Stomach (tissue), 9 donors: ENCODE data around the gene RIMBP2. TPM values are rescaled to one million over a fixed set of nuclear protein-coding genes. Genes with fewer than 3 reads are reported as not detected.
A peak's percentile ranks its signal among the peaks of the same experiment; 100 is the strongest.

Experiments
- DNase-seq, 2 donors: peaks; one replicate each; pipeline versions ENCODE4 v3.0.0 to v3.0.0-alpha.2; 2013 to 2019
- H3K27ac ChIP-seq, 5 donors: fragments of 200-600 bp in 4 of 5; sonication (generic) in 4 of 5; one replicate each; pipeline ENCODE4 v1.5.1; 2013 to 2019; ENCODE audit warnings: mild to moderate bottlenecking in 1 of 5, moderate library complexity in 1 of 5
- H3K27me3 ChIP-seq, 3 donors: fragments of 200-600 bp; sonication (generic); one replicate each; pipeline ENCODE4 v1.5.1; 2017 to 2019; ENCODE audit warnings: mixed run types in 1 of 3
- H3K36me3 ChIP-seq, 4 donors: fragments of 200-600 bp; sonication (generic); 1 replicate in 3 of 4; 2 replicates in 1 of 4; pipeline ENCODE4 v1.5.1; 2016 to 2019
- H3K4me1 ChIP-seq, 4 donors: fragments of 200-600 bp; sonication (generic); one replicate each; pipeline ENCODE4 v1.5.1; 2016 to 2019
- H3K4me3 ChIP-seq, 4 donors: fragments of 200-600 bp; sonication (generic) in 3 of 4; one replicate each; pipeline ENCODE4 v1.5.1; 2016 to 2019; ENCODE audit warnings: mild to moderate bottlenecking in 1 of 4
- H3K9me3 ChIP-seq, 4 donors: fragments of 200-600 bp; sonication (generic); one replicate each; pipeline ENCODE4 v1.5.1; 2016 to 2019
- EP300 ChIP-seq: sonication (generic); formaldehyde crosslinking; IDR thresholded peaks from one replicate; pipeline ENCODE4 v1.6.1; 2017; ENCODE audit warnings: antibody characterized with exemption
- POLR2A ChIP-seq, 4 donors: fragments of 450-650 bp; IDR thresholded peaks; one replicate each; pipeline ENCODE4 v1.6.1; 2016; ENCODE audit warnings: antibody characterized with exemption in 4 of 4, control low read depth in 2 of 4, mild to moderate bottlenecking in 1 of 4, moderate library complexity in 1 of 4
- POLR2AphosphoS5 ChIP-seq, 3 donors: sonication (generic); formaldehyde crosslinking; IDR thresholded peaks; one replicate each; pipeline ENCODE4 v1.6.1; 2016; ENCODE audit warnings: antibody characterized with exemption in 3 of 3
- WGBS, 5 donors: extraction: QIAGEN DNeasy Blood & Tissue Kit in 3 of 5; methylation state at CpG; one replicate each; pipeline versions ENCODE4 v1.1.5 to v1.1.7; 2013 to 2018; 5-methylcytosine and 5-hydroxymethylcytosine counted together
- intact Hi-C: fragments of 100-400 bp; cut with DNase I; formaldehyde crosslinking; loops from one replicate; pipeline ENCODE4 v1.15.1; 2023; ENCODE audit warnings: low total_unique reads
- polyA plus RNA-seq, 3 donors: library from polyadenylated mRNA; stranded (reverse); fragments of 200-250 nt; gene quantifications; one replicate each; pipeline ENCODE4 v1.2.3, GENCODE V29; 2013
- total RNA-seq, 5 donors: library from RNA; depleted of rRNA; stranded (reverse); fragments of >200 nt; gene quantifications; one replicate each; pipeline versions ENCODE4 v1.1.0 to v1.2.3, GENCODE V29; 2014 to 2016
- TF ChIP-seq, protein P1 (sequence below), 7 experiments: fragments of 450-650 bp in 4 of 7; fragments of 200-600 bp in 3 of 7; sonication (generic) in 3 of 7; IDR thresholded peaks; one replicate each; pipeline ENCODE4 v1.5.1; 2016 to 2019; ENCODE audit warnings: antibody characterized with exemption in 7 of 7, control low read depth in 2 of 7, mild to moderate bottlenecking in 1 of 7
- donor health status: healthy with polysubstance abuse.
- donor health status: Bipolar disorder and iron deficiency.
- donor health status: healthy.

Gene RIMBP2
- total and polyA plus RNA-seq, 8 donors = 0.75 to 44.6 (median 5.6) TPM

DNA sequence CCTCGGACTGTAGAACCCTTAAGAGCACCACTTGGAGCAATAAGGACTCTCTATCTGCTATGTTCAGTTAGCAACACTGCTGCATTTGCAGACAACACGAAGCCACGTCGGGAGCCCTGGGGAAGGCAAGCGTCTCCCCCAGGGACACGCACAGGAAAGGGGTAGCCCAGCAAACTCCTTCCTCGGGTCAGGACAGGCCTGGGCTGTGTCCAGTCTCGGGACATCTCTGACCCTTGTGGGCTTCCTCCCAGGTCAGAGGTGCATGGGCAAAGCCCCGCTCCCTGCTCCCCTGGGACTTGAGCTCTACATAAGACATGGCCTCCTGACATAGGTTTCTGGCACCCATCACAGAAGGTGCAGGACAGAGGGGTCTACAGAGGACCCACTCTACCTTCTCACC lies 258.9 kb downstream of the RIMBP2 start:
- DNase-seq = no peak
- no peaks in the 10 kb centered on the region for H3K36me3 ChIP-seq
- peaks cover 0 to 13% (median 0%) of the 10 kb centered on the region in 4 donors for H3K4me1 ChIP-seq
- H3K27ac ChIP-seq = no peak overlapping the region
- no peaks in the 10 kb centered on the region for H3K9me3 ChIP-seq
- no peak overlapping the region for H3K4me3 ChIP-seq
- 76 to 83% (median 82%) methylated on average over 5 to 9 of the region's 9 CpGs for WGBS, 5 donors
- intact Hi-C loops = no loop called here
- H3K27me3 ChIP-seq = peaks cover 0 to 13% (median 0%) of the 10 kb centered on the region in 3 donors
- TF ChIP-seq, protein P1, sequence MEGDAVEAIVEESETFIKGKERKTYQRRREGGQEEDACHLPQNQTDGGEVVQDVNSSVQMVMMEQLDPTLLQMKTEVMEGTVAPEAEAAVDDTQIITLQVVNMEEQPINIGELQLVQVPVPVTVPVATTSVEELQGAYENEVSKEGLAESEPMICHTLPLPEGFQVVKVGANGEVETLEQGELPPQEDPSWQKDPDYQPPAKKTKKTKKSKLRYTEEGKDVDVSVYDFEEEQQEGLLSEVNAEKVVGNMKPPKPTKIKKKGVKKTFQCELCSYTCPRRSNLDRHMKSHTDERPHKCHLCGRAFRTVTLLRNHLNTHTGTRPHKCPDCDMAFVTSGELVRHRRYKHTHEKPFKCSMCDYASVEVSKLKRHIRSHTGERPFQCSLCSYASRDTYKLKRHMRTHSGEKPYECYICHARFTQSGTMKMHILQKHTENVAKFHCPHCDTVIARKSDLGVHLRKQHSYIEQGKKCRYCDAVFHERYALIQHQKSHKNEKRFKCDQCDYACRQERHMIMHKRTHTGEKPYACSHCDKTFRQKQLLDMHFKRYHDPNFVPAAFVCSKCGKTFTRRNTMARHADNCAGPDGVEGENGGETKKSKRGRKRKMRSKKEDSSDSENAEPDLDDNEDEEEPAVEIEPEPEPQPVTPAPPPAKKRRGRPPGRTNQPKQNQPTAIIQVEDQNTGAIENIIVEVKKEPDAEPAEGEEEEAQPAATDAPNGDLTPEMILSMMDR (IDR thresholded peaks at IDR 0.05) = no peak
- TF ChIP-seq EP300 (no peak), POLR2AphosphoS5 (IDR thresholded peaks at IDR 0.05) (no peak), POLR2A (IDR thresholded peaks at IDR 0.05) (no peak)

DNA sequence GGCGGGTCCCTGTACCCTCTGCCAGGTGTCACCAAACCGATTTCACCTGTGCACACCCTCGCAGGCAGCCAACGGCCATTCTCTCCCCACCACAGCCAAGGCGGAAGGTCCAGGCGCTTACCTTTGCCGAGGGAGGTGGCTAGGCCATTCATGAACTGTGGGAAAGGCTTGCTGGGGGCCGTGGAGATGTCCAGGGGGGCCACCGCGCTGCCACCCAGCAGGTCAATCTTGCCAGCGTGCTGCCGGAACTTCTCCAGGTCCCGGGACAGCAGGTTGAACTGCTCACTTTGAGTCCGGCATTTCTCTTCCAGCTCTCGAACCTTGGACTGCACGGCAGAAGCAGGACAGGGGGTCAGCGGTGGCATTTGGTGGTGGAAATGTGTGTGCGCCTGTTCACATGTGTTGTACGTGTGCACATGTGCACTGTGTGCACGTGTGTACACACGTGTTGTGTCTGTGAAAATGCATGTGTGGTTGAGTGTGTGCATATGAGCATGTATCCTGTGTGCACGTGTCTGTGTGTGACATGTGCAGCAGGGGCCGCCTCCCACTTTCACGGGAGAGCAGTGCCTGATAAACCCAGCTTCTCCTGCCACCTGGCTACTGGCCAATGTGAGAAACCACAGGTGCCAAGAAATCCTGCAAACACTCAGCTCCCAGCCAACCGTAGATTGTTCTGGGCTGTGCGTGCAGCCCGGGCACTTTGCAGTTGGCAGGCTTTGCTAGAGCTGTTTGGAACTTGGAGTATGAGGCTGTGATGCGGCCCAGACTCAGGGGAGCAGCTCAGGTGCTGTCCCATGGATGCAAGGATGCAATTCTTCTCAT lies 259.5 kb downstream of the RIMBP2 start:
- WGBS, 5 donors = 59 to 69% (median 62%) methylated on average over 19 to 28 of the region's 28 CpGs
- peak; percentile 68 to 73 for DNase-seq
- no peaks in the 10 kb centered on the region for H3K36me3 ChIP-seq
- intact Hi-C loops = no loop called here
- no peaks in the 10 kb centered on the region for H3K9me3 ChIP-seq
- no peak overlapping the region for H3K27ac ChIP-seq
- H3K27me3 ChIP-seq = peaks cover 0 to 13% (median 0%) of the 10 kb centered on the region in 3 donors
- no peak overlapping the region for H3K4me3 ChIP-seq
- TF ChIP-seq, protein P1 (IDR thresholded peaks at IDR 0.05) = no peak
- TF ChIP-seq POLR2A (IDR thresholded peaks at IDR 0.05) (no peak), EP300 (no peak), POLR2AphosphoS5 (IDR thresholded peaks at IDR 0.05) (no peak)
- peaks cover 0 to 13% (median 0%) of the 10 kb centered on the region in 4 donors for H3K4me1 ChIP-seq

DNA sequence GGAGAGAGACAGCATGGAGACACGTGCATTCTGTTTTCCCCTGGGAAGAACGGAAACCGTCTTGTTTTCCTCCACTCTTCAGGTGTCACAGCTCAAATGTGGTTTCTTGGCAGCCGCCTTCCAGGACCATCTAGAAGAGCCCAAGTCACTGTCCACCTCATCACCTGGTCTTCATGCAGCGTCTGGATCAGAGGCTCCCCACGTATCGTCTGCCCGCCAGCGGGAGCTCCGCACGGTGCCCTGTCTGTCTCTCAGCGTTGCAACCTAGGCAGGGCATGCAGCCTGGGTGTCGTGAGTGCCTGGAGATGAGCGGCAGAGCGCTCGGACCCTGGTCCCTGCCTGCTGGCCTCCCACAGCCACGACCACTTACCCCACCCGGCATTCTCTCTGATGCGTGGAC lies 260.9 kb downstream of the RIMBP2 start:
- 76 to 84% (median 77%) methylated on average over 13 to 19 of the region's 19 CpGs for WGBS, 5 donors

DNA sequence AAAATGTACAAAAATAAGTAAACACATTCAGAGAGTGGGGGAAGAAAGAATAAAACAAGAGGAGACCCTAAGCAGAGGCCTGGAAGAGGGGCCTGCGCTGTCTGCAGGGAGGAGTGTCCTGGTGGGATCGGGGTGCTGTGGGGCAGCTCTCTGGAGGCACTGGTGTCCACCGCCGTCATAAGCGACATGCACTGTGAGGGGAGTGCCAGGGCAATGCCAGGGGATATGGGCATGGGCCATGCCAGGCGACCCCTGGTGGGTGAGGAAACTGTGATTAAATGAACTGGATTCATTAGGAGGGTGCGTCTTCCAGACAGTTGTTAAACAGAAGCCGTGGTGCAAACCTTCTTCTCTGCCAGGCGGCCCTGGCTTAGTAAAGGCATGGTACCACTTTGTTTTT lies 261.8 kb downstream of the RIMBP2 start:
- Histone ChIP-seq H3K27me3 (peaks cover 0 to under 1% (median 0%) of the 10 kb centered on the region in 3 donors), H3K4me3 (no peak overlapping the region), H3K27ac (no peak overlapping the region), H3K9me3 (no peaks in the 10 kb centered on the region), H3K4me1 (peaks cover 0 to 13% (median 0%) of the 10 kb centered on the region in 4 donors), H3K36me3 (no peaks in the 10 kb centered on the region)
- no peak for TF ChIP-seq POLR2AphosphoS5 (IDR thresholded peaks at IDR 0.05)
- TF ChIP-seq EP300 = no peak
- TF ChIP-seq POLR2A (IDR thresholded peaks at IDR 0.05) = no peak
- TF ChIP-seq, protein P1 (IDR thresholded peaks at IDR 0.05) = no peak
- WGBS, 5 donors = 85 to 90% (median 89%) methylated on average over 9 of the region's 9 CpGs
- intact Hi-C loops = no loop called here
- DNase-seq = no peak

More for the DNA sequence above, 260.9 kb downstream of the RIMBP2 start:
- H3K4me1 ChIP-seq = peaks cover 0 to 13% (median 0%) of the 10 kb centered on the region in 4 donors
- TF ChIP-seq POLR2A (IDR thresholded peaks at IDR 0.05) = no peak
- TF ChIP-seq EP300 = no peak
- TF ChIP-seq, protein P1 (IDR thresholded peaks at IDR 0.05) = no peak
- TF ChIP-seq POLR2AphosphoS5 (IDR thresholded peaks at IDR 0.05) = no peak
- H3K9me3 ChIP-seq = no peaks in the 10 kb centered on the region
- peaks cover 0 to 7% (median 0%) of the 10 kb centered on the region in 3 donors for H3K27me3 ChIP-seq
- H3K27ac ChIP-seq = no peak overlapping the region
- H3K36me3 ChIP-seq = no peaks in the 10 kb centered on the region
- no peak overlapping the region for H3K4me3 ChIP-seq
- no peak for DNase-seq
- intact Hi-C loops = no loop called here
